Hepatocyte (in vitro differentiated cells): ENCODE results near the gene GPR32.

ENCODE experiments used
- CTCF ChIP-seq: fragments of 200-600 bp; sonication (generic); IDR thresholded peaks from 2 replicates; pipeline ENCODE4 v1.5.1; 2016; ENCODE audit warnings: antibody characterized with exemption, mild to moderate bottlenecking; ENCODE audit not compliant: poor library complexity
- EZH2 ChIP-seq: fragments of 200-600 bp; sonication (generic); IDR thresholded peaks from 2 replicates; pipeline ENCODE4 v1.6.1; 2016; ENCODE audit warnings: antibody characterized with exemption, mild to moderate bottlenecking, borderline replicate concordance
- EZH2phosphoT487 ChIP-seq: fragments of 200-600 bp; sonication (generic); IDR thresholded peaks from one replicate; pipeline ENCODE4 v1.6.1; 2018; ENCODE audit warnings: antibody characterized with exemption, mild to moderate bottlenecking, low read depth, moderate library complexity; ENCODE audit not compliant: unreplicated experiment, severe bottlenecking

- TF ChIP-seq EZH2 = no peak
- TF ChIP-seq CTCF = no peak
- no peak for TF ChIP-seq EZH2phosphoT487
Measured at GRCh38 chr19:50821248-50821612, 51.0 kb downstream of the GPR32 start.
